GM18873 (cell line): ENCODE measurements around the gene RIC8B.

Experiments
- ATAC-seq: cut with Tn5 transposase; IDR thresholded peaks from one replicate; pipeline ENCODE4 v1.9.1; 2021; ENCODE audit warnings: mild to moderate bottlenecking, moderate library complexity, moderate number of reproducible peaks; ENCODE audit not compliant: unreplicated experiment, low FRiP score

Gene RIC8B

DNA sequence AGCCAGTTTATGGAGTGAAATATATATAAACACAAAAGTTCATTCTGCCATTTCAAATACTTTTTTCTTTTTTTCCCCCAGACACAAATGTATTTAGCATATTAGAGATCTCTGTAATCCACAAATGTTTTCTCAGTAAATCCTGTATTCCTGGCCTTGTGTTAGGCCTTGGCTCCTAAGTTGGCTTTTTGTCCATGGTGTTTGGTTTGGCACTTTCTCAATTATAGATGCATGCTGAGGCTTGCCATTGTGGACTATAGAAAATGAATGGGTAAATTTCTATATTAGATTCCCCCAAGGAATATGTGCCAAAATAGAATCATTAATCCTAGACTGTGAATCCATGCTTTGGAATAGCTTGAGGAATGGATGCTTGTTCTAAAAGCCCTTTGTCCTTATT is 17.0 kb downstream of the RIC8B start:
- ATAC-seq, result no peak

DNA sequence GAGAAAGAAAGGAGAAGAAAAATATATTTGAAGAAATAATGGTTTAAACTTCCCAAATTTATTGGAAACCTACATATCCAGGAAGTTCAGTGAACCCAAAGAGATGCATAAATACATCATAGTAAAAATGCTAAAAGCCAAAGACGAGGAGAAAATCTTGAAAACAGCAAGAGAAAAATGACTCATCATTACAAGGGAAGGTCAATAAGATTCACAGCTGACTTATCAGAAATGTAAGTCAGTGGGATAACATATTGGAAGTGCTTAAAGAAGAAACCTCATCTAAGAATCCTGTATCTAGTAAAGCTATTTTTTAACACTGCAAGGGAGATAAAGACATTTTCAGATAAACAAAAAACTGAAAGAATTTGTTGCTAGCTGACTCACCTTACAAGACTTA is 19.9 kb downstream of the RIC8B start:
- ATAC-seq, result no peak

DNA sequence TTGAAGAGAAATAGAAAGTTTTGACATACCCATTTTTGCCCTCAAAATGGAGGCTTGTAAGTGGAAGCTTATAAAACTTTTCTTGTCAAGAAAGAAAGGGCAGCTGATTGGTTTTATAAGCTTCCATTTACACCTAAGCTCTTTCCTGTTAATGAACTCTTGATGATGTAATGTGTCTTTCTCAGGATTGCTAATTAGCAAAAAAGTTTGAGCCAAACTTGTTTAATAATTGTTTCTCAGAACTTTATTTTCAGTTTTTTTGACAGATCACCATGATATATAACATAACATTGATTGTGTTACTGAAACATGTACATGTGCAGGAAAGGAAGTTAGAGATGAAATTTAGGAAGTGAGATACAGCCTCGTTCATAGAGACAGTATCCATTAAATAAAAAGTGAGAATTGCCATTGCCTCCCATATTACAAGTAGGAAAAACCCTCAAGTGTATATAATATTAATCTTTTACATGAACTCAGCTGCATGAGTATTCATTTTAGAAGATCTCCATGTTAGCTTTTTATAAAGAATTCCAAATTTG is 26.8 kb downstream of the RIC8B start:
- no peak for ATAC-seq

DNA sequence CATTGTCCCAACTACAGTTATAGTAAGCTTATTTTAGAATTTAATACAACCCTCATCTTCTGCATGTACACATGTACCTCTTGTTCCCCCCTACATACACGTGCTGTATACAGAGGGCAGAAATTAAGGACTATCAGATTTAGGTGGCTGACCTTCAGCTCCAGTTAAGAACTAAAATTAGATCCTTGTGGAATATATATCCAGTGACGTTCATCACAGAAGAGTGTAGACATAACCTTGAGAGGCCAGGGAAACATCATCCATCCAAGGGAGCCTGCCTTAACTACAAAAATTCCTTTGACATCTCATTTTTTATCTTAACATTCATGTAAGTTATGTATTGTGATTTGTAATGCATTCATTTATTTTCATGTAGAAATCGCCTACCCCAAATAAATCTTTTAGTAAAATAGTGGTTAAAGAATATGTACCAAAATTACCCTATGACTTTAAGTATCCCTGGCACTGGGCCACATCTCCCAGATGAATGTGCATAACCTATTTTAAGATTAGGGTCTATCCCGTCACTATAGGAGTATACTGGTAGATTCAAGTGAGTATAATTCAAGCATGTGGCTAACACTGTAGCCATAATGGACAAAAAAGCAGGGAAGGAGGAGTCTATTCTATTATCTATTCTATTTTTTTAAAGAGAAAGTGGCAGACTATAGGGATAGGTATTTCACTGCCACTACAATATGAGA is 27.5 kb downstream of the RIC8B start:
- ATAC-seq, result no peak

DNA sequence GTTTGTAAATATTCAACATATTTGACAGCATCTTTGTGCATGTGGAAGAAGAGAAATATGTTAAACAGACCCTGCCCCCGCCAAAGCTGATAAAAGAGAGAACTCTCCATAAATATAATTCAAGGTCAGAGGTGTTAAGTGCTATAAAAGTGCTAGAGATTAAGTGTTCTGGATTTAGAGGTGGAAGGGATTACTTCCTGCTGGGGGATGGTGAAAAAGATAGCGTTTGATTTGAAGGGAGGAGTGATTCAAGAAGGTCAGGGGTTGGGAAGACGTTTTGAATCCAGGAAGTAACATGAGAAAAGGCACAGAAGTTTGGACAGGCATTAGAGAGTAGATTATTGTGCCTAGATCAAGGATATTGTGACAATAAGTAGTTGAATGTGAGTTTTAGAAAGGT is 30.2 kb downstream of the RIC8B start:
- ATAC-seq, result no peak

DNA sequence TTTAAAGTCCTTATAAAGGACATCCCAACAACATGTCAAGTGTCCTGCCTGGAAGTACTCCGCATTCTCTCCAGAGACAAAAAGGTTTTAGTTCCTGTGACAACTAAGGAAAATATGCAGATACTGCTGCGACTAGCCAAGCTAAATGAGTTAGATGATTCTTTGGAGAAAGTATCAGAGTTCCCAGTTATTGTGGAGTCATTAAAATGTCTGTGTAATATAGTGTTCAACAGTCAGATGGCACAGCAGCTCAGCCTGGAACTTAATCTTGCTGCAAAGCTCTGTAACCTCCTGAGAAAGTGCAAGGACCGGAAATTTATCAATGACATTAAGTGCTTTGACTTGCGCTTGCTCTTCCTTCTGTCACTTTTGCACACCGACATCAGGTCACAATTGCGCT is 40.2 kb downstream of the RIC8B start:
- no peak for ATAC-seq

DNA sequence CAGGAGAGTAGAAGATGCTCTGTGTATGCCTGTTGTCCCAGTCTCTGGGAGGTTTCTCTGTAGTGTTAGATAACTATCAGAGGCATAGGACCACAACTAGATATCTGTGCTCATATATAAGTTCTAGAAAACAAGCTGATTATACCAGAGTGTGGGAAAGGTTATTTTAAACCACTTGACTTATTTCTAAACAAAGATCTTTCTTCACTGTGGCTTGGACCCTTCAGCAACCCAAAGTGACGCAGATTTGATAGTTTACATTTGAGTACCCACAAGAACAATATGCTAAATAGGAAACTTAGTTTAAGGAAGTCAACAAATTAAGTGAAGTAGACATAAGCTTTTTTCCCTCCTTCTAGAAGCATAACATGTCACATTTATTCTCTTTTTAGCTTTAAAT is 41.3 kb downstream of the RIC8B start:
- ATAC-seq, result no peak

DNA sequence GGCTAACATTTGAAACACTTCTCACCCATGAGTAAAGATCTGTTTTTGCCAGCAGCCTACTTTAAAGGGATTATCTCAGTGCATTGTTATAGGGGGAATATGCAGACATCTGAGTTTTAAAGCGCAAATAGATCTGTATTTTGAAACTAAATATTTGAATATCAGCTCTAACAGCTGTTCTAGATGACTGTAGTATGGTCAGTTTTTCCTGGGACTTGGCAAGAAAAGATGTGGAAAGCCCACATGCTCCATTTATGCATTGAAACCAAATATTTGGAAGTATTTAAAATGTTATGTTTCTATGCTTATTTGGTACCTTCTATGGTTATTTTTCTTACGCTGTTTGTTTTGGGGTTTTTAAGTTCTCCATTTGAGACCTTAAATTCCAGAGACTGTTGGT is 41.7 kb downstream of the RIC8B start:
- no peak for ATAC-seq

DNA sequence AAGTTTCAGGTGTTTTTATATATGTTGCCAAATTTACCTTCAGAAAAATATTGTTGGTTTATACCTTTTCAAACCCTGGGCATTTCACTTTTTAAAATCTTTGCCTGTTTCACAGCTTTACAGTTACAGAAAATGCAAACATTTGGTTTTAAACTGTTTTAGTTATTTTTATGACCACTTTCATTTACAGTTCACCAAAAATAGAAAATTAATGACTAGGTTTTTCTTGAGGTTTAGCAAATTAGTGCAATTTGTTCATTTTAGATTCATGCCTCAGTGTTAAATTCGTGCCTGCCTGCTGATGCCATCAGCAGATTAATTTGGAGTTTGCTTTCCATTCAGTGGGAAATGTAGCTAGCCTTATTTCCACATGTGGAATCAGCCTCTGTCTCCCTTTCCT is 45.5 kb downstream of the RIC8B start:
- ATAC-seq, result no peak

DNA sequence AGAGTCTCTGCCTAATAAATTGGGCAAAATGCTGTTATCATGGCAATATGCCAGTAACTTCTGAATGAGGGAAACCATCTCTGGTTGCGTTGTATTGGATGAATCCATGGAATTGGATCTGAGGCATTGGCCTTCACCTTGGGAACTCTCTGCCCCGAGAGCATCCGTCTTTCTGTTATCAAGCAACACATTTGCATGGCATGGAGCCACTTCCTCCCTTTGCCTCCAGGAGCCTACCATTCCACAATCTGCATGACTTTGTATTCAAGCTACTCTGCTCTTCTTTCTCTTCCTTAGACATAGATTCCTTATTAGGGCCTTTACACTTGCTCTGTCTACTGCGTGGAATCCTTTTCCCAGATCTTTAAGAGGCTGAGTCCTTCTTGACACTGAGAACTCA is 57.2 kb downstream of the RIC8B start:
- no peak for ATAC-seq

DNA sequence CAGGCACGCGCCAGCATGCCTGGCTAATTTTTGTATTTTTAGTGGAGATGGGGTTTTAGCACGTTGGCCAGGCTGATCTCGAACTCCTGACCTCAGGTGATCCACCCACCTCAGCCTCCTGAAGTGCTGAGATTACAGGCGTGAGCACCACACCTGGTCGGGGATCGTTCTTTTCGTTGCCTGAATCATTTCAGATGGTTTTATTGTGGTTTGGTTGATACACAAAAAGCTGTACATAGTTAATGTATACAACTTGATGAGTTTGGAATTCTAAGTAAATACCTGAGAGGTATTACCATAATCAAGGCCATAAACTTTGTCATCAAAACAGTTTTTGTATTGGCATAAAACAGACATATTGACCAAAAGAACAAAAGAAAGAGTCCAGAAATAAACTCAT is 63.3 kb downstream of the RIC8B start:
- ATAC-seq, result no peak

DNA sequence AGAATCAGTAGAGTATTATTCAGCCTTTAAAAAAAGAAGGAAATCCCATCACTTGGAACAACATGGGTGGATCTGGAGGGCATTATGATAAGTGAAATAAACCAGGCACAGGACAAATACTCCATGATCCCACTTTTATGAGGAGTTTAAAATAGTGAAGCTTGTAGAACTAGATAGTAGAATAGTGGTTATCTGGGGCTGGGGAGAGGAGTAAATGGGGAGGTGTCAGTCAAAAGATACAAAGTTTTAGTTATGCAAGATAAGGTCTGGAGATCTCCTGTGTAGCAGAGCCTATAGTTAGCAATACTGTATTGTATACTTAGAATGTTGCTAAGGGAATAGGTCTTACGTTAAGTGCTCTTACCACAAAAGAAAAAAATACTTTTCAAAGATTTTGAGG is 64.9 kb downstream of the RIC8B start:
- ATAC-seq, result no peak

DNA sequence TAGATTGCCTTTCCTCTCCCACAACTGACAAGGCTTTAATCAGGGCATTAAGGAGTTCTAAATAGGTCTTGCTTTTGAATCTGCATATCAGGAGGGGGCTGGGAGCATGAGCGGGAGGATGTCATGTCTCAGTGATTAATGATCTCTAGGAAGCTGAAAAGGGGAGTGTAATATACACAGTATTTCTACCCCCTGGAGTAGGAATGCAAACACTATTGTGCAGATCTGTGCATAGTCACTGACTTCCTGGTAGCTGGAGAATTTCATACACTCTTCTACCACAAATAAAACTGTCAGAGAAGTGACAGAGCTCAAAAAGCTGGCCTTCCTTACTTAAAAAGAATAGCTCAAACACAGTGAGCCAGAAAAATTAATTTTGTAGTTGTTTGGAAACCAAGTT is 65.8 kb downstream of the RIC8B start:
- ATAC-seq, result no peak

DNA sequence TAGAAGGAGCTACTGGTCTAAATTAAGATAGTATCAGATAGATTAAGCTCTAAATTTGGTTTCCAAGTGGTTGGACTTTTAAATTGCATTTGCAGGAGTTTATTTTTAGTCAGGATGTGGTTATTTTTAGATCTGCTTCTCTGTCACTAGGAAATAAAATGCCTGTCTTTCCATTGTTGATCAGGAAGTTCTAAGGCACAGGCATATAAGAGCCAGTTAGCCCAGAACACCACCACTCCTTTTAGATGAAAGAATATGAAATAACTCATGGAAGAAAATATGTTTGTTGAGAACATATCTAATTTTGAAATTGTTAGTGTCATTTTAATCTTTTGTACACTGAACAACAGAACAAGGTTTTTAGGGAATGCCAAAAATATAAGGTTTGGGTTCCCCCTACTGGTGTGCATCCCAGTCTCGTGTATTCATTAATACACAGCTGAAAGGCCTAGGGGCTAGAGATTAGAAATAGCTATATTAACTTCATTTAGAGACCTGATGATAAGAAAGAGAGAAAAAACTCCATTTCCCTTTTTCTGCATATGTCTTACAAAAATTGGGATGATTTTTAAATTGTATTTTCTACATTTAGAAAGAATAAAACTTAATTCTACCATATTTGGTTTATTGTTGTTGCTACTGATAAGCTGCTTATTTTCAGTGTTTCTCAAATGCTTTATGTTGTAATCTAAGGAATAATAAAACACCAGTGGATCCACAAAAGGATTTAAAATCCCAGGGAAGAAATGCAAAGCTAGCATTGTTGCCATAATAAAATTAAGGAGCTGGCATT is 67.2 kb downstream of the RIC8B start:
- no peak for ATAC-seq

DNA sequence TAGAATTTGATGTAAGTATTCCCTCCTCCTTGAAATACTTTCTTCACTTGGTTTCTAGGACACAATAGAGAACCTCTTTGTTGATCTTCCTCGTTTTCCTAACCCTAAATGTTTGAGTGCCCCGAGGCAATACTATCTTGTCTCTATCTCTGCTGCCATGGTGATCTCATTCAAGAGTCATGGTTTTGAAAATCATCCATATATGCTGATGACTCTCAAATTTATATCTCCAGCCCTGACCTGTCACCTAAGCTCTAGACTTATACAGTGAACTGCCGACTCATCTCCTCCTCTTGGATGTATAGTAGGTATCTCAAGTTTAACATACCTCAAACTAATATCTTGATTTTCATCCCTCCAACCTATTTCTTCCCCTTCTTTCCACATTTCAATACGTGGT is 71.4 kb downstream of the RIC8B start:
- ATAC-seq, result no peak

DNA sequence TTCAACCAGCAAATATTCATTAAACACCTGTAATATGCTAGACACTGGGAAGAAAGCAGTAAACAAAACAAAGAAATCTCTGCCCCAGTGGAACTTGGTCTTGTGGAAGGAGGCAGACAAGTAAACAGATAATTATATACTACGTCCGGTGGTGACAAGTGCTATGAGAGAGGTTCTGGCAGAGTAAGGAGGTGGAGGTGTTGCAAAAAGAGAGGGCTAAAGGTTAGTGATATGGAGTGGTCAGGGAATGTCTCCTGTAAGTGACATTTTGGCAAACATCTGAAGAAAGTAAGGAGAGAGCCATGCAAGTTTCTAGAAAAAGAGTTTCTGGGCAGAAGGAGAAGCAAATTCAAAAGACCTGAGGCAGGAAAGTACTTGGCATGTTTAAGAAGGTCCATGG is 73.4 kb downstream of the RIC8B start:
- ATAC-seq, result no peak

DNA sequence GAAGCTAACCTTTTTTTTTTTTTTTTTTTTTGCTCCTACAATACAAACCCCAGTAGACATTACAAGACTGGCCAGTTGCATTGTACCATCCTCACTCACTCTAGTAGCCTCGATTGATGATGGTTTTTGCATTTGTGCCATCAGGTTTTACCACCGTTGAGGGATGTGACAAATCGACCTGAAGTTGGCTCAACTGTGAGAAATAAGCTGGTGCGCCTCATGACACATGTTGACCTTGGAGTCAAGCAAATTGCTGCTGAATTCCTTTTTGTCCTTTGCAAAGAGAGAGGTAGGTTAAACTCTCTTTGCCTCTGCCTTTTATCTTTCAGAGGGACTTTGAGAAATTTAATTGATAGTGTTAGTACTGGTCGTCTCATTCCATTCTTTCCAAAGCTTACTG is 76.8 kb downstream of the RIC8B start:
- ATAC-seq, result no peak

DNA sequence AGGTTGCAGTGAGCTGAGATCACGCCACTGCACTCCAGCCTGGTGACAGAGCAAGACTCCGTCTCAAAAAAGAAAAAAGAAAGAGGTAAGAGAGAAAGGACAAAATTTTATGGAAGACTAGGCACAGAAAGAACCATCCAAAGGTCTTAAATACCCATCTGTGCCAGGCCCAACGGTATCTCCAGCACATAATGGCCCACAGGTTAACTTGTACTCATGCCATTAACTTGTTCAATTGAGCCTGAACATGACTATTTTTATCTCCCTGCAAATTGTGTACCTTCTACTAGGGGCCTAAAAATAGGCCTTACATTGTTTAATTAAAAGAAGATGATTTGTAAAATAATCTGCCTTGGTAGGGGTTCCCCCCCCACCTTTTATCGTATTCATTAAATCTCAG is 80.2 kb downstream of the RIC8B start:
- ATAC-seq, result no peak

DNA sequence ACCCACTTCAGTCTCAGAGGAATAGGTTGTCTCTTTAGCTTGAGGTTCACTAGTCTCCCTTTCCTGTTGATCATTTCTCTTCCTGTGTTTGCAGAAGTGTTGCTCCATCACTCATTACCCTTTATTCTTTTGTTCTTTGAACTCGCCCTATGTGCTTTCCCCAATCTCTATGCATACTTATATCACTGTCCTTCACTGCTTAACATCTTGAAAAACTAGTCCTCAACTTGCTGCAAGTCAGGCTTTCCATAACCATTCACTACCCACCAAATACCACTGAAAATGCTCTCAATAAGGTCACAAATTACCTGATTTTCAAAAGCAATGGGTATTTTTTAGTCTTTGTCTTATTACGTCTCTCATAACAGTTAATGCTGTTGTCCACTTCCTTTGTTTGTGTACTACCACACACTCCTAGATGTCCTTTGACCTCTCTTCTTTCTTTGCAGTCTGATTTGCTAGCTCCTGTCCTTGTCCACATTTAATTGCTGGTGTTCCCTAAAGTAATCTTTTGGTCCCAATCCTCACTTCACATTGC is 80.8 kb downstream of the RIC8B start:
- ATAC-seq, result no peak

DNA sequence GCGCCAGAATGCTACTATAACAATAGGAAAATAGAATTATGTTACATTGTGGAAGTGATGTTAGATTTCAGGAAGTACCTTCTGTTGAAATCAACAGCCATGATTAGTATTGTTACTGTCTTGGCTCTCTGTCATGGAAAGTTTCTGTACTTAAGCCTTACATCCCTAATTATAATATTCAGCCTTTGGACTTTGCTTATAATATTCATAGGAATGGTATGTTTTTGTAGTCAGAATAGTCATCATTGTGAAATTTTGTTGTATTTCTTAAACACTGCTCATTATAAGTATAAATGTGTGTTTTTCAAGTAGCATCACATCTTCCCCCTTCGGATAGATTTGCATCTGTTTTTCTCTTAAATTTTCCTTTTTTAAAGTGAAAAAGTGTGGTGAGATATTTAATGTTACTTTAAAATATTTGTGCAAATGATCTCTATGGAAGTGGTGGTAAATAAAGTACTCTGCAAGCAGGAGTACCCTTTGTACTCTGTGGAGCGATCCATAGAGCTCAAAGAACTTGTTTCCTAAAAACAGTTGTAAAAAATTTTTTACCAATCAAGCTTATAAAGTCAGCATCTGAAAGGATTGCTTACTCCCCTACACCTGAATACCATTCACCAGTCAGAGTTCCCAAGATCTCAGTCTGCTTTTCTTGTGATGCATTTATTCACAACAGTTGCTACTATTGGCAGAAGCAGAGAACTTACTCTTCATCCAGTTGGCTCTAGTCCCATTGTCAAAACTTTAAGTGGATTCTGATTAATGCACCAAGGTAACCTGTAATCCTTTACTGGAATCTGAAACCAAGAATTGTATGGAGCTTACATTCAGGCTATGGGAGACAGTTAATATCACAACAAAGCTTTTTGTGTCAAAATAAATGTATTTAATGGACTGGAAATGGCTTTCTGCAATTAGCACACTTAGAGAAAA is 87.8 kb downstream of the RIC8B start:
- ATAC-seq, result no peak

DNA sequence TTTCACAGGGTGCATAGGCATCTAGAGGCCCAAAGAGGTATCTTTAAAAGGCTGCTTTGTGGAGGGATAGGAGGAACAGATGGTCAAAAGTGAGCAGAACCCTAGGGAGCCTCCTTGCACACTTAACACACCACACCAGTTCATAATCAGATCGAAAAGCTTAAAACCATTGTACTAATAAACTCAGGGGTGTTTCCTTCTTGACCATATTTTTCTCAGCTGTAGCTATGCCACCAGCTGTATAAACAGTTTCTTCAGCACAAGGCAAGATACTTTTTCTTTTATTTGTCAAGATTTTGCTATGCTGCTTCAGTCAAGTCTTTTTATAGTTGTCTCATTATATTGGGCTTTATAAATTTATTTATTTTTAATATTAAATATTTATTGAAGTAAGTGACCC is 88.7 kb downstream of the RIC8B start:
- ATAC-seq, result no peak
